Measurements from ENCODE around the gene MVK. TPM values are rescaled to one million over a fixed set of nuclear protein-coding genes. Genes with fewer than 3 reads are reported as not detected.

The MVK gene
- total and polyA plus RNA-seq, 2 donors (not counting 1 experiment from before 2014, with no cell fraction given): 18.8 to 22.1 TPM

DNA sequence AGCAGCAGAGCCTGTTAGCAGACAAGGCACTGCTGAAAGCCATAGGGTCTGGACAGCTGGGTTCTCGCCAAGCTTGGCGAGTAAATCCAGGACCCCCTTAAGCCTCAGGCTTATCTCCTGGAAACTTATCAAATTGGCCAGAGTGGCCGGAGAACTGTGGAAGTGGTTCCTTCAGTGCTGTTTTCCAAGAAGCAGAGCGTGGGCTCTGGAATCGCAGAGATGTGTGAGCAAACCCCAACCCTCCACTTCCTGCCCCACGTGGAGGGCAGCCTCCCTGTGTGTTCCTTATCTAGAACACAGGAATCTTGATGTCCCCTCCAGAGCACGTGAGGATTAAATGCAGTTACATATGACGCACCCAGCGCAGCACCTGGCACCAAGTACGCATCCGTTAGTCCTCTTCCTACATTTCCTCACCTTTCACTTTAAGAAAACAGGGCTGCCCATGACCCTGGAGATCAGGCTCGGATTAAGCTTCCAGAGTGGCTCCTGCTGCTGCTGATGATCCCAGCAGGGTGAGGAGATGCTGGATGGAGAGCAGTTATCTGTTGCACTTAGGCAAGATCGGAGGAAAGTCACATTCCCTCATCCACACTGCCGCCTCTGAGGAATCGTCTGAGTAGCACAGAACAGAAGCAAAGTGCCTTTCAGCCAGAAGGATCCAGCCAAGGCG is 35.3 kb upstream of the MVK start:
- no peaks in the 10 kb centered on the region for H3K79me2 ChIP-seq (ENCODE audit: control insufficient read depth, insufficient read depth, low read length)
- H3K9ac ChIP-seq (ENCODE audit: insufficient read depth, low read length): no peak overlapping the region
- TF ChIP-seq EZH2 (IDR thresholded peaks at IDR 0.05; ENCODE audit: low read length, missing control alignments) (no peak), CTCF (conservative IDR thresholded peaks at IDR 0.05 in 1 of 2, IDR thresholded peaks at IDR 0.05 in 1 of 2; ENCODE audit: low read depth in 1 of 2, low read length in 2 of 2) (no peak)
- H3K36me3 ChIP-seq (ENCODE audit: control insufficient read depth, insufficient read depth, low read length): no peaks in the 10 kb centered on the region
- no peaks in the 10 kb centered on the region for H3K9me3 ChIP-seq (ENCODE audit: control insufficient read depth, insufficient read depth, low read depth, low read length)
- H3K27me3 ChIP-seq (ENCODE audit: control insufficient read depth, insufficient read depth, low read length): no peaks in the 10 kb centered on the region
- no peak overlapping the region for H3K4me2 ChIP-seq (ENCODE audit: extremely low read depth, insufficient read depth, low read length)
- H3K27ac ChIP-seq (ENCODE audit: insufficient read depth, low read length): no peak overlapping the region
- H3K4me1 ChIP-seq (ENCODE audit: control insufficient read depth, extremely low read depth, insufficient read depth, low read length): peaks cover 4% of the 10 kb centered on the region
- no peaks in the 10 kb centered on the region for H4K20me1 ChIP-seq (ENCODE audit: control insufficient read depth, extremely low read depth, insufficient read depth, low read length)
- H3K4me3 ChIP-seq (replicated peaks in 1 of 4; ENCODE audit: control extremely low read depth in 1 of 4, insufficient read depth in 1 of 4, low read depth in 3 of 4, low read length in 4 of 4): no peak overlapping the region
- no peak overlapping the region for H2AFZ ChIP-seq (ENCODE audit: low read length)
- DNase-seq (ENCODE audit: low read depth in 2 of 2): no peak

GRCh38 chr12:109539508-109539907 is 34.1 kb upstream of the MVK start:
- Histone ChIP-seq H3K9me3 (ENCODE audit: control insufficient read depth, insufficient read depth, low read depth, low read length) (no peaks in the 10 kb centered on the region), H3K9ac (ENCODE audit: insufficient read depth, low read length) (no peak overlapping the region), H3K36me3 (ENCODE audit: control insufficient read depth, insufficient read depth, low read length) (no peaks in the 10 kb centered on the region), H2AFZ (ENCODE audit: low read length) (no peak overlapping the region), H3K4me3 (replicated peaks in 1 of 4; ENCODE audit: control extremely low read depth in 1 of 4, insufficient read depth in 1 of 4, low read depth in 3 of 4, low read length in 4 of 4) (no peak overlapping the region), H3K27ac (ENCODE audit: insufficient read depth, low read length) (no peak overlapping the region), H3K4me1 (ENCODE audit: control insufficient read depth, extremely low read depth, insufficient read depth, low read length) (peaks cover 4% of the 10 kb centered on the region), H3K79me2 (ENCODE audit: control insufficient read depth, insufficient read depth, low read length) (no peaks in the 10 kb centered on the region), H3K27me3 (ENCODE audit: control insufficient read depth, insufficient read depth, low read length) (no peaks in the 10 kb centered on the region), H3K4me2 (ENCODE audit: extremely low read depth, insufficient read depth, low read length) (no peak overlapping the region), H4K20me1 (ENCODE audit: control insufficient read depth, extremely low read depth, insufficient read depth, low read length) (no peaks in the 10 kb centered on the region)
- peak; percentile 45 to 52 for DNase-seq (ENCODE audit: low read depth in 2 of 2)
- TF ChIP-seq EZH2 (IDR thresholded peaks at IDR 0.05; ENCODE audit: low read length, missing control alignments) (no peak), CTCF (conservative IDR thresholded peaks at IDR 0.05 in 1 of 2, IDR thresholded peaks at IDR 0.05 in 1 of 2; ENCODE audit: low read depth in 1 of 2, low read length in 2 of 2) (no peak)

GRCh38 chr12:109540526-109541412 is 32.8 kb upstream of the MVK start:
- H3K9me3 ChIP-seq (ENCODE audit: control insufficient read depth, insufficient read depth, low read depth, low read length): no peaks in the 10 kb centered on the region
- H3K4me1 ChIP-seq (ENCODE audit: control insufficient read depth, extremely low read depth, insufficient read depth, low read length): peaks cover 8% of the 10 kb centered on the region
- no peaks in the 10 kb centered on the region for H3K79me2 ChIP-seq (ENCODE audit: control insufficient read depth, insufficient read depth, low read length)
- no peaks in the 10 kb centered on the region for H3K27me3 ChIP-seq (ENCODE audit: control insufficient read depth, insufficient read depth, low read length)
- H3K9ac ChIP-seq (ENCODE audit: insufficient read depth, low read length): no peak overlapping the region
- H2AFZ ChIP-seq (ENCODE audit: low read length): no peak overlapping the region
- no peak overlapping the region for H3K27ac ChIP-seq (ENCODE audit: insufficient read depth, low read length)
- no peak for DNase-seq (ENCODE audit: low read depth in 2 of 2)
- H3K4me3 ChIP-seq (replicated peaks in 1 of 4; ENCODE audit: control extremely low read depth in 1 of 4, insufficient read depth in 1 of 4, low read depth in 3 of 4, low read length in 4 of 4): no peak overlapping the region
- no peaks in the 10 kb centered on the region for H4K20me1 ChIP-seq (ENCODE audit: control insufficient read depth, extremely low read depth, insufficient read depth, low read length)
- no peak overlapping the region for H3K4me2 ChIP-seq (ENCODE audit: extremely low read depth, insufficient read depth, low read length)
- H3K36me3 ChIP-seq (ENCODE audit: control insufficient read depth, insufficient read depth, low read length): no peaks in the 10 kb centered on the region
- TF ChIP-seq CTCF (conservative IDR thresholded peaks at IDR 0.05 in 1 of 2, IDR thresholded peaks at IDR 0.05 in 1 of 2; ENCODE audit: low read depth in 1 of 2, low read length in 2 of 2) (no peak), EZH2 (IDR thresholded peaks at IDR 0.05; ENCODE audit: low read length, missing control alignments) (no peak)

Data from fibroblast of lung (primary cell).